GM13976 (cell line): Measurements from ENCODE around the gene TFEC.

Source experiments
- DNase-seq: peaks from one replicate; pipeline ENCODE4 v3.0.0; 2012; ENCODE audit warnings: low spot score
- CTCF ChIP-seq: IDR thresholded peaks from 2 replicates; pipeline ENCODE4 v1.5.1; 2012; ENCODE audit warnings: borderline replicate concordance, mild to moderate bottlenecking; ENCODE audit not compliant: insufficient read depth; ENCODE audit errors: extremely low read depth, missing control alignments, control extremely low read depth
- in situ Hi-C: fragments of 300-500 bp; cut with MboI; formaldehyde crosslinking; loops from one replicate; pipeline ENCODE4 v1.12.0; 2022; ENCODE audit warnings: low sequenced_read_pairs, mixed read lengths, inconsistent platforms; ENCODE audit not compliant: unreplicated experiment

TFEC gene

GRCh38 chr7:115995701-115996100, 34.9 kb downstream of the TFEC start:
- no peak for TF ChIP-seq CTCF
- DNase-seq: no peak
- in situ Hi-C loops: no loop called here

- no peak for TF ChIP-seq CTCF
Measured at GRCh38 chr7:115988401-115988800, 42.2 kb downstream of the TFEC start.

GRCh38 chr7:115987486-115987885, 43.1 kb downstream of the TFEC start:
- no peak for TF ChIP-seq CTCF
- DNase-seq: no peak
- in situ Hi-C loops: no loop called here

More at GRCh38 chr7:115988401-115988800, 42.2 kb downstream of the TFEC start:
- in situ Hi-C loops: no loop called here
- DNase-seq: no peak

GRCh38 chr7:115984105-115984504, 46.5 kb downstream of the TFEC start:
- no peak for DNase-seq
- no peak for TF ChIP-seq CTCF
- in situ Hi-C loops: no loop called here

GRCh38 chr7:115980159-115980558, 50.4 kb downstream of the TFEC start:
- no peak for DNase-seq
- no peak for TF ChIP-seq CTCF

GRCh38 chr7:115976651-115977050, 53.9 kb downstream of the TFEC start:
- DNase-seq: no peak
- in situ Hi-C loops: no loop called here
- no peak for TF ChIP-seq CTCF

More at GRCh38 chr7:115980159-115980558, 50.4 kb downstream of the TFEC start:
- in situ Hi-C loops: no loop called here

- in situ Hi-C loops: no loop called here
- no peak for TF ChIP-seq CTCF
- no peak for DNase-seq
Measured at GRCh38 chr7:115975766-115976165, 54.8 kb downstream of the TFEC start.
